Smooth muscle cell of the umbilical artery (primary cell): ENCODE measurements around the gene TULP4. TPM values are rescaled to one million over a fixed set of nuclear protein-coding genes. Genes with fewer than 3 reads are reported as not detected.

ENCODE experiments used
- total RNA-seq: library from RNA; depleted of rRNA; stranded (reverse); fragments of >200 nt; gene quantifications from 2 replicates; pipeline ENCODE4 v1.2.3, GENCODE V29; 2014

The TULP4 gene
- total RNA-seq = 119 and 147 TPM in 2 replicates

DNA sequence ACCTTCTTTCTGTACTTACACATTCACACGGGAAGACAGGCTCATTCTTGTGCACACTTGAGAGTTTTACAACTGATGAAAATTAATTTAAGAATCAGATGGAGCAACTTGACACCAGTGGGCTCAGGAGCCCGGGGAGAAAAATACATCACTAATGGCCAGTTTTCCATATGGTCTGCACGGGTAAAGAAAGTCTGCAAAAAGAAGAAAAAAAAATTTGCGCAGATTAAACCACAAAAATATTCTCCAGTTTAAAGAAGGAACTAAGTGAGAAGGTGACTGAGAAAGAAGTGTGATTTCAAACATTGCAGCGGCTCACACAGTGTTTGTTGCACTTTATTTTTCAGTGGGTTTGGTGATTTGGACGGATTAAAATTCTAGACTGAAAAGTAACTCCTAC lies at the start of gene TULP4:
Gene TULP4 (plus strand): TSS at position 301 of the 400 bp plus-strand sequence. CDS start 1,552 bp downstream, outside the sequence.

DNA sequence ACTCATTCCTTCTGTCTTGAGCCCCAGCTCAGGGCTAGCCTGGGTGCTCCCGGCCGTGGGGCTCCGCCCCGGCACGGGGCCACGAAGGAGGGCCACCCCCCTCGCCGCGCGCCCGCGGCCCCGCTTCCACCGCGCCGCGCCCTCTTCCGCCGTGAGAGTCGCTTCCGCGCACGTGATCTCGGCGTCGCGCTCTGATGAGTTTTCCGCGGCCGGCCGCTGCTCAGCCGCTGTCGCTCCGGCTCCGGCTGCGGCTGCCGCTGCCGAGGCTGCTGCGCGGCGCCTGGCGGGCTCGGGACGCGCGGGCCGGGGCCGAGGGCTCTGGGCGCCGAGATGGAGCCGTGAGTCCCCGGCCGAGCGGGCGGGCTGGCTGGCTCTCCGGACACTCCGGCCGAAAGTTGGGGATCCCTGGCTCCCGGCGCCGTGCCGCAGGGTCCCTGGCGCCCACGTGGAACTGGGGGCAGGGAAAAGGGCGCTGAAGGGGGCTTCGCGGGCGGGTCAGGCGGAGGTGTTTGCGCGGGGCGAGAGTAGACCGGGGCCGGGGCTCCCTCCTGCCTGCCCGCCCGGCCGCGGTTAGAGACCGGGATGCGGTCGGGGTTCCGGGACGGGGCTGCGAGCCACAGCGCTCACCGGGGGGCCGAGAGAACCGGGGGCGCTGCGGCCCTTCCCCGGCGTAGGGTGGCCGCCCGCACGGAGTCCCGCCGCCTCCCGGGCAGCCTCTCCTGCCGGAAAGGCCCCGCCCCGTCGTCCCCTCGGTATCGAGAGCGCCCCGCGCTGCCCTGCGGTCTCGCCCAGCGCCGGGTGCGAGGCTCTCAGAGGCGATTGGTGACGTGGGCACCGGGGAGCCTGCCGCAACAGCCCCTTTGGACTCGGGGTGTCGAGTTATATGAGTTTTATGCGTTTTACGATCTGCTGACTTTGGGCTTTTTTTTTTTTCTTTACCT lies 247.9 kb downstream of the TULP4 start, which contains the start of gene TMEM181:
Gene TMEM181 (plus strand): TSS at position 197 of the 941 bp plus-strand sequence. CDS start 134 bp downstream, at position 331.

Other genes with a start within 250 kb of the TULP4 start
- 11.5 and 16.3 TPM in 2 replicates for gene SERAC1, start 144.2 kb upstream of the TULP4 start, total RNA-seq
- 5.6 and 8.2 TPM in 2 replicates for gene GTF2H5, start 144.1 kb upstream of the TULP4 start, total RNA-seq
- gene TMEM181, start 247.6 kb downstream of the TULP4 start, total RNA-seq = 65.3 and 70.3 TPM in 2 replicates